ENCODE measurements around the gene LRRC4B. TPM values are rescaled to one million over a fixed set of nuclear protein-coding genes. Genes with fewer than 3 reads are reported as not detected.
A peak's percentile ranks its signal among the peaks of the same experiment; 100 is the strongest.

LRRC4B gene
- total RNA-seq, 6 donors from 2014 or later, result 0.69 to 5.1 (median 1.7) TPM

- ATAC-seq (ENCODE audit: low FRiP score in 2 of 2) (no peak), DNase-seq (no peak)
- Histone ChIP-seq H3K36me3 (no peaks in the 10 kb centered on the region), H3K27ac (no peak overlapping the region), H3K4me1 (no peaks in the 10 kb centered on the region), H3K27me3 (no peaks in the 10 kb centered on the region), H3K9me3 (peaks cover 0 to 10% (median 1%) of the 10 kb centered on the region in 4 donors), H3K4me3 (no peak overlapping the region)
- 78 to 81% methylated on average over 8 to 15 of the region's 18 CpGs for WGBS, 2 donors
- TF ChIP-seq POLR2A (IDR thresholded peaks at IDR 0.05) (no peak), CTCF (IDR thresholded peaks at IDR 0.05) (no peak), POLR2AphosphoS5 (IDR thresholded peaks at IDR 0.05) (no peak)
Observed at GRCh38 chr19:50537306-50537685, 30.9 kb downstream of the LRRC4B start.

- H3K4me3 ChIP-seq, result no peak overlapping the region
- H3K9me3 ChIP-seq, result peaks cover 0 to 11% (median 4%) of the 10 kb centered on the region in 4 donors
- WGBS, 2 donors, result 87 to 90% methylated on average over 16 of the region's 16 CpGs
- ATAC-seq (ENCODE audit: low FRiP score in 2 of 2) (no peak), DNase-seq (no peak)
- no peaks in the 10 kb centered on the region for H3K36me3 ChIP-seq
- no peaks in the 10 kb centered on the region for H3K4me1 ChIP-seq
- H3K27ac ChIP-seq, result no peak overlapping the region
- no peaks in the 10 kb centered on the region for H3K27me3 ChIP-seq
- no peak for TF ChIP-seq EP300 (IDR thresholded peaks at IDR 0.05)
Observed at GRCh38 chr19:50536662-50537305, 31.5 kb downstream of the LRRC4B start.

- ATAC-seq (ENCODE audit: low FRiP score in 2 of 2) (peak in 1 of 2 donors; percentile 51), DNase-seq (no peak)
- H3K4me1 ChIP-seq, result no peaks in the 10 kb centered on the region
- H3K9me3 ChIP-seq, result peaks cover 0 to 11% (median 4%) of the 10 kb centered on the region in 4 donors
- no peaks in the 10 kb centered on the region for H3K36me3 ChIP-seq
- no peaks in the 10 kb centered on the region for H3K27me3 ChIP-seq
- no peak overlapping the region for H3K27ac ChIP-seq
- TF ChIP-seq EP300 (IDR thresholded peaks at IDR 0.05) (no peak), POLR2AphosphoS5 (IDR thresholded peaks at IDR 0.05) (no peak), POLR2A (IDR thresholded peaks at IDR 0.05) (no peak), CTCF (IDR thresholded peaks at IDR 0.05) (no peak)
- no peak overlapping the region for H3K4me3 ChIP-seq
- 69 to 79% methylated on average over 10 to 11 of the region's 11 CpGs for WGBS, 2 donors
Observed at GRCh38 chr19:50535672-50536187, 32.5 kb downstream of the LRRC4B start.

- no peak for TF ChIP-seq POLR2A (IDR thresholded peaks at IDR 0.05)
- no peak for TF ChIP-seq EP300 (IDR thresholded peaks at IDR 0.05)
- TF ChIP-seq CTCF (IDR thresholded peaks at IDR 0.05), result no peak
- TF ChIP-seq POLR2AphosphoS5 (IDR thresholded peaks at IDR 0.05), result no peak
- 93% methylated on average over 3 of the region's 3 CpGs for WGBS, 2 donors
- Histone ChIP-seq H3K27me3 (no peaks in the 10 kb centered on the region), H3K9me3 (peaks cover 0 to 11% (median 4%) of the 10 kb centered on the region in 4 donors), H3K27ac (no peak overlapping the region), H3K4me3 (no peak overlapping the region), H3K36me3 (no peaks in the 10 kb centered on the region), H3K4me1 (no peaks in the 10 kb centered on the region)
- ATAC-seq (ENCODE audit: low FRiP score in 2 of 2) (no peak), DNase-seq (no peak)
Observed at GRCh38 chr19:50534478-50534877, 33.8 kb downstream of the LRRC4B start.

- no peak for ATAC-seq (ENCODE audit: low FRiP score in 2 of 2)
- no peaks in the 10 kb centered on the region for H3K36me3 ChIP-seq
- no peak overlapping the region for H3K27ac ChIP-seq
- H3K9me3 ChIP-seq, result peaks cover 0 to 11% (median 4%) of the 10 kb centered on the region in 4 donors
- DNase-seq, result no peak
- no peak for TF ChIP-seq POLR2A (IDR thresholded peaks at IDR 0.05)
- no peak for TF ChIP-seq EP300 (IDR thresholded peaks at IDR 0.05)
- no peak for TF ChIP-seq POLR2AphosphoS5 (IDR thresholded peaks at IDR 0.05)
- no peak for TF ChIP-seq CTCF (IDR thresholded peaks at IDR 0.05)
- no peaks in the 10 kb centered on the region for H3K4me1 ChIP-seq
- H3K27me3 ChIP-seq, result no peaks in the 10 kb centered on the region
- 88 to 90% methylated on average over 4 of the region's 4 CpGs for WGBS, 2 donors
- no peak overlapping the region for H3K4me3 ChIP-seq
Observed at GRCh38 chr19:50532952-50533351, 35.3 kb downstream of the LRRC4B start.

All from upper lobe of left lung (tissue), 6 donors.